AG04449 (cell line): ENCODE measurements around the gene CPLANE1.
"Not testable (repeated sequence)": the region's sequence is repeated elsewhere in the genome, so short reads cannot be mapped to it uniquely, and the experiment has no call there.

Source experiments
- CTCF ChIA-PET: fragments of 350-600 bp; formaldehyde crosslinking; extraction: SDS; loops from one replicate; lab custom pipeline; 2021; ENCODE audit warnings: antibody characterized with exemption; lab: Yijun Ruan, JAX
- POLR2A ChIA-PET: fragments of 400-600, 350-600 bp; formaldehyde crosslinking; extraction: SDS; loops from one replicate; lab custom pipeline; 2020; ENCODE audit warnings: antibody characterized with exemption, inconsistent platforms; lab: Yijun Ruan, JAX
- DNase-seq: peaks from one replicate; pipeline ENCODE4 v3.0.0-alpha.2; 2010; ENCODE audit warnings: low read depth, low spot score
- H3K4me3 ChIP-seq: 2 replicates; pipeline ENCODE4 v1.5.1; 2011; ENCODE audit warnings: low read depth, mild to moderate bottlenecking, control low read depth, low read length
- TF ChIP-seq, protein P1 (sequence below): IDR thresholded peaks from one replicate; pipeline ENCODE4 v1.5.1; 2011; ENCODE audit warnings: mild to moderate bottlenecking, moderate library complexity, low read length, control low read depth, inconsistent platforms; ENCODE audit not compliant: insufficient read depth; ENCODE audit errors: missing control alignments

Gene CPLANE1

DNA sequence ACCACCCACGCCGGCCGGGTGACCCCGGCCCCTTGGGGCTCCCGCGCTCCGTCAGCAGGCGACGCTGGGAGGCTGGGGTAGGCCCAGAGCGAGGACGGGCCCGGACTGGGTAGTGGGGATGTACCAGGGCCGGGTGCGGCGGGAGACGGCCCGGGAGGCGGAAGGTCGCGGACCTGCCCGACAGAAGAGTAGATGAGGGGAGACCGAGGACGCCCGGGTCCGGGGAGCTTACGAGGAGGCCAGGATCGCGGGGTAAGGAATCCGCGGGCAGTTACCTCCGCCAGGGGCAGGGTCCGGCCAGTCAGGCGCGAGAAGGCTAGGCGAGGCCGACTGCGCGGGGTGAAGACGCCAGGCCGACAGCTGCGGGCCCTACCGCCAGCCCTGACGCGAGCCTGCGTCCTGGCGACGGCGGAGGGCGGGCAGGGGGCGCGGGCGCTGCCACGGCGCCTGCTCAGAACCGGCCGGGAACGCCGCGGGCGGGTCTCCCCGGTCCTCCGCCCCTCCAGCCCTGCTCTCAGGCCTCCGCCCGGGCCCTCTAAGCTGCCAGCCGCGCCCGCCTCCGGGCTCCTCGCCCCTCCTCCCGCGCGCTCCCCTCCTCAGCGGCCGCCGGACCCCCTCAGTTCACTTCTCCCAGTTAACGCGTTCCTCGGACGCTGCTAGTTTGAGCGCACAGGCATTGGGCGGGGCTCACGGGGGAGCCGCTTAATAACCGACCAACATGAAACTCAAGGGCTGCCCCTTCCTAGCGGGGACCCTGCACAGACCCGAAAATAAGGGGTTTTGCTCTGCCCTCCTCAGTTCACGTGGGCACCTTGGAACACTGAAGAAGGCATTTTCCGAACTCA, at the start of gene CPLANE1:
CPLANE1 (minus strand) TSS at position 407 of the 845 bp plus-strand sequence. CDS start 1,678 bp downstream, outside the sequence.
- TF ChIP-seq, protein P1, sequence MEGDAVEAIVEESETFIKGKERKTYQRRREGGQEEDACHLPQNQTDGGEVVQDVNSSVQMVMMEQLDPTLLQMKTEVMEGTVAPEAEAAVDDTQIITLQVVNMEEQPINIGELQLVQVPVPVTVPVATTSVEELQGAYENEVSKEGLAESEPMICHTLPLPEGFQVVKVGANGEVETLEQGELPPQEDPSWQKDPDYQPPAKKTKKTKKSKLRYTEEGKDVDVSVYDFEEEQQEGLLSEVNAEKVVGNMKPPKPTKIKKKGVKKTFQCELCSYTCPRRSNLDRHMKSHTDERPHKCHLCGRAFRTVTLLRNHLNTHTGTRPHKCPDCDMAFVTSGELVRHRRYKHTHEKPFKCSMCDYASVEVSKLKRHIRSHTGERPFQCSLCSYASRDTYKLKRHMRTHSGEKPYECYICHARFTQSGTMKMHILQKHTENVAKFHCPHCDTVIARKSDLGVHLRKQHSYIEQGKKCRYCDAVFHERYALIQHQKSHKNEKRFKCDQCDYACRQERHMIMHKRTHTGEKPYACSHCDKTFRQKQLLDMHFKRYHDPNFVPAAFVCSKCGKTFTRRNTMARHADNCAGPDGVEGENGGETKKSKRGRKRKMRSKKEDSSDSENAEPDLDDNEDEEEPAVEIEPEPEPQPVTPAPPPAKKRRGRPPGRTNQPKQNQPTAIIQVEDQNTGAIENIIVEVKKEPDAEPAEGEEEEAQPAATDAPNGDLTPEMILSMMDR: no peak
- H3K4me3 ChIP-seq: peak within 1 kb of the TSS; percentile 83
- no peak for DNase-seq
- POLR2A ChIA-PET: no interaction called here
- CTCF ChIA-PET: interaction anchor here (1.1 kb wide), 1 partner anchor 9 kb away, joined by 5 read pairs; no protein-coding TSS in a partner anchor

DNA sequence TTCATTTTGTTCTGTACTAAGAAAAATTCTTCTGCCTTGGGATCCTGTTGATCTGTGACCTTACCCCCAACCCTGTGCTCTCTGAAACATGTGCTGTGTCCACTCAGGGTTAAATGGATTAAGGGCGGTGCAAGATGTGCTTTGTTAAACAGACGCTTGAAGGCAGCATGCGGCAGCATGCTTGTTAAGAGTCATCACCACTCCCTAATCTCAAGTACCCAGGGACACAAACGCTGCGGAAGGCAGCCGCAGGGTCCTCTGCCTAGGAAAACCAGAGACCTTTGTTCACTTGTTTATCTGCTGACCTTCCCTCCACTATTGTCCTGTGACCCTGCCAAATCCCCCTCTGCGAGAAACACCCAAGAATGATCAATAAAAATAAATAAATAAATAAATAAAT, 47.1 kb upstream of the CPLANE1 start:
- DNase-seq, POLR2A ChIA-PET, CTCF ChIA-PET, H3K4me3 ChIP-seq: not testable (repeated sequence)

DNA sequence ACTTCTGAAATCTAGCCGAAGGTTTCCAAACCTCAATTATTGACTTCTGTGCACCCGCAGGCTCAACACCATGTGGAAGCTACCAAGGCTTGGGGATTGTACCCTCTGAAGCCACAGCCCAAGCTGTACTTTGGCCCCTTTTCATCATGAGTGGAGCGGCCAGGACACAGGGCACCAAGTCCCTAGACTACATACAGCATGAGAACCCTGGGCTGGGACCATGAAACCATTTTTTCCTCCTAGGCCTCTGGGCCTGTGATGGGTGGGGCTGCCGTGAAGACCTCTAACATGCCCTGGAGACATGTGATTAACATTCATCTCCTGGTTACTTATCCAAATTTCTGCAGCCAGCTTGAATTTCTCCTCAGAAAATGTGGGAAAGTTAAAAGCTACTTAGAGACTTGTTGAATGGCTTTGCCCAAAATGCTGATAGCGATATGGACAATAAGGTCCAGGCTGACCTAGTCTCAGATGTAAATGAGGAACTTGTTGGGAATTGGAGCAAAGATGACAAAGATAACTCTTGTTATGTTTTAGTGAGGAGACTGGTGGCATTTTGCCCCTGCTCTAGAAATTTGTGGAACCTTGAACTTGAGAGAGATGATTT, 34.1 kb upstream of the CPLANE1 start:
- no peak for DNase-seq
- no peak overlapping the region for H3K4me3 ChIP-seq
- ChIA-PET POLR2A (no interaction called here), CTCF (no interaction called here)
- TF ChIP-seq, protein P1: no peak

DNA sequence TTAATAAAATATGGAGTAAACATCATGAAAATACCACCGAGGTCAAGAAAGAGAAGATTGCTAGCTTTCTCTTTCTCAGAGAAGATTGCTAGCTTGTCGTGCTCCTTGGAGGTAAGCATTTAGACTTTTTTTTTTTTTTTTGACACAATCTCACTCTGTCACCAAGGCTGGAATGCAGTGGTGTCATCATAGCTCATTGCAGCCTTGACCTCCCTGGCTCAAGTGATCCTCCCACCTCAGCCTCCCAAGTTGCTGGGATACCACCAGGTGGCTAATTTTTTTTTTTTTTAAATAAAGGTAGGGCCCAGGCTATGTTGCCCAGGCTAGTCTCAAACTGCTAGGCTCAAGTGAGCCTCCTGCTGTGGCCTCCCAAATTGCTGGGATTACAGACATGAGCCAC, 26.3 kb upstream of the CPLANE1 start:
- DNase-seq: no peak
- ChIA-PET POLR2A (no interaction called here), CTCF (no interaction called here)
- H3K4me3 ChIP-seq: no peak overlapping the region
- TF ChIP-seq, protein P1: no peak

DNA sequence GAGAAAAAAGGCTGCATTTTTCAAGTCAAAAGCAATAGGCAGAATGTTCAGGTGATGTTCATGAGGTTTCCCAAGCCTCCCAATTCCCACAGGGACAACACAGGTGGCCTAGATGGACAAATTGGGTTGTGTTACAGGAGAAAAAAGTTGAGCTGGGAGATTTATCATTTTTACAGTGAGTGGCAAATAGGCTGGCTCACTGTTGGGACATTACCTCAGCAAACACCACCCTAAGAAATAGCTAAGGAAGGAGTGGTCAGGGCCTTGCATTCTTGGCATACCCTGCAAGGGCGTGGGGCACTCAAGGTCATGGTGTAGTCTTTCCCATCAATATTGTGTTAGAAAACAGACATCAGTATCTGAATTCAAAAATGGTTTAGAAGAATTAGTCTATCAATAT, 23.3 kb upstream of the CPLANE1 start:
- DNase-seq: no peak
- no peak overlapping the region for H3K4me3 ChIP-seq
- ChIA-PET CTCF (no interaction called here), POLR2A (no interaction called here)
- TF ChIP-seq, protein P1: no peak

DNA sequence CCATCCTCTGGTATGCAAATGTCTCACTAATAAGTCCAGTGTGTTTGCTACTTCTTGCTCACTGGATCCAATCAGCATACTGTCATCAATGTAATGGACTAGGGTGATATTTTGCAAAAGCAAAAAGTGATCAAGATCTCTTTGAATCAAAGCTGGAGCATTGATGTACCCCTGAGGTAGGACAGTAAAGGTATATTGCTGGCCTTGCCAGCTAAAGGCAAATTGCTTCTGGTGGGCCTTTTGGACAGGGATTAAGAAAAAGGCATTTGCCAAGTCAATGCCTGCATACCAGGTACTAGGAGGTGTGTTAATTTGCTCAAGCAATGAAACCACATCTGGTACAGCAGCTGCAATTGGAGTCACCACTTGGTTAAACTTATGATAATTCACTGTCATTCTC, 18.9 kb upstream of the CPLANE1 start:
- DNase-seq, POLR2A ChIA-PET, H3K4me3 ChIP-seq, CTCF ChIA-PET: not testable (repeated sequence)

DNA sequence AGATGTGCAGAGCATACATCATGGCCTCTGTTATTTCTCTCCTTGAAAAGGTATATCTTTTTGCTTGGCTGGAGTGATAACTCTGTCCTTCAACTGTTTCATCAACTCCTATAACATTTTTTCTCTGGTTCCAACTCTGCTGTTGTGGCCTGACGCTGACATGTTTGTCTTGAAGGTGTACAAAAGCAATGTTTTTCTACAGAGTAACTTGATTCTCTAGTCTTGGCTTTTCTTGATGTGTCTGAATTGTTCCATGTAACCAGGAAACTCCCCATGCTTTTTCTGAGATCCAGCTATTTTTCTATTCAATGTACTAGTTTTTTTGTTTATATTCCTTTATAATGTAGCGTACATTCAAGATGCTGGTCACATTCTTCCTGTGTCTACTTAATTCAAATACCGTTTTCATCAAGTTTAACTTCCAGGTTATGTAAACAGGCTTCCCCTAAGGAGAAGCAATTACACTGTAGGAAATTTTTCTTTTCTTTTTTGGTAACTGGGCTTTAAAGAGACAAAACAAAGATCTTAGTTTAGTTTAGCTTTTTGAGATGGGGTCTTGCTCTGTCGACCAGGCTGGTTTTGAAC, 6.7 kb upstream of the CPLANE1 start:
- DNase-seq: no peak
- POLR2A ChIA-PET: no interaction called here
- CTCF ChIA-PET: no interaction called here
- H3K4me3 ChIP-seq: no peak overlapping the region
- TF ChIP-seq, protein P1: no peak
